Ascending aorta (tissue), 2 donors: ENCODE measurements around the gene C9orf152. TPM values are rescaled to one million over a fixed set of nuclear protein-coding genes. Genes with fewer than 3 reads are reported as not detected.
"Not testable (repeated sequence)": the region's sequence is repeated elsewhere in the genome, so short reads cannot be mapped to it uniquely, and the experiment has no call there.

Source experiments
- DNase-seq, 2 donors: peaks; one replicate each; pipeline ENCODE4 v3.0.0-alpha.2; 2019; ENCODE audit warnings: low spot score in 2 of 2
- H3K27ac ChIP-seq, 2 donors: fragments of 200-600 bp; sonication (generic); one replicate each; pipeline ENCODE4 v1.5.1; 2016 to 2017; ENCODE audit warnings: mild to moderate bottlenecking in 1 of 2
- H3K27me3 ChIP-seq: fragments of 200-600 bp; sonication (generic); one replicate; pipeline ENCODE4 v1.5.1; 2017
- H3K36me3 ChIP-seq, 2 donors: fragments of 200-600 bp; sonication (generic); one replicate each; pipeline ENCODE4 v1.5.1; 2016
- H3K4me1 ChIP-seq, 2 donors: fragments of 200-600 bp; sonication (generic); one replicate each; pipeline ENCODE4 v1.5.1; 2016 to 2017; ENCODE audit warnings: mild to moderate bottlenecking in 1 of 2
- H3K4me3 ChIP-seq, 2 donors: fragments of 200-600 bp; sonication (generic); one replicate each; pipeline ENCODE4 v1.5.1; 2016 to 2017; ENCODE audit warnings: mild to moderate bottlenecking in 1 of 2
- H3K9me3 ChIP-seq, 2 donors: fragments of 200-600 bp; sonication (generic); one replicate each; pipeline ENCODE4 v1.5.1; 2016
- CTCF ChIP-seq, 3 experiments: fragments of 200-600 bp in 2 of 3; fragments of 450-650 bp in 1 of 3; sonication (generic) in 2 of 3; IDR thresholded peaks; one replicate each; pipeline ENCODE4 v1.5.1; 2016 to 2019; ENCODE audit warnings: antibody characterized with exemption in 3 of 3, mild to moderate bottlenecking in 1 of 3, moderate library complexity in 1 of 3
- intact Hi-C: fragments of 100-400 bp; cut with DNase I; formaldehyde crosslinking; loops from one replicate; pipeline ENCODE4 v1.15.1; 2023
- total RNA-seq: library from RNA; depleted of rRNA; stranded (reverse); fragments of >200 nt; gene quantifications from one replicate; pipeline ENCODE4 v1.1.0, GENCODE V29; 2016

C9orf152 gene
- total RNA-seq, 1 donor from 2014 or later = not detected

GRCh38 chr9:110213413-110214044 is 5.6 kb upstream of the C9orf152 start:
- intact Hi-C loops = no loop called here
- Histone ChIP-seq H3K4me3 (no peak overlapping the region), H3K9me3 (no peaks in the 10 kb centered on the region), H3K4me1 (no peaks in the 10 kb centered on the region), H3K36me3 (no peaks in the 10 kb centered on the region), H3K27ac (no peak overlapping the region), H3K27me3 (no peaks in the 10 kb centered on the region)
- TF ChIP-seq CTCF (IDR thresholded peaks at IDR 0.05) = no peak
- no peak for DNase-seq

GRCh38 chr9:110207071-110207641 is 803 bp downstream of the C9orf152 start:
- H3K27ac ChIP-seq = no peak overlapping the region
- DNase-seq = no peak
- intact Hi-C loops = no loop called here

GRCh38 chr9:110206389-110206788 is 1.6 kb downstream of the C9orf152 start:
- Histone ChIP-seq H3K4me1 (no peaks in the 10 kb centered on the region), H3K27me3 (no peaks in the 10 kb centered on the region), H3K4me3 (no peak overlapping the region), H3K36me3 (no peaks in the 10 kb centered on the region), H3K9me3 (no peaks in the 10 kb centered on the region), H3K27ac (no peak overlapping the region)
- intact Hi-C loops = no loop called here
- peak in 1 of 2 donors; percentile 38 for DNase-seq
- TF ChIP-seq CTCF (IDR thresholded peaks at IDR 0.05) = no peak

More at GRCh38 chr9:110207071-110207641, 803 bp downstream of the C9orf152 start:
- Histone ChIP-seq H3K9me3 (no peaks in the 10 kb centered on the region), H3K4me3 (no peak overlapping the region), H3K27me3 (no peaks in the 10 kb centered on the region), H3K36me3 (no peaks in the 10 kb centered on the region), H3K4me1 (no peaks in the 10 kb centered on the region)
- no peak for TF ChIP-seq CTCF (IDR thresholded peaks at IDR 0.05)

GRCh38 chr9:110205612-110206011 is 2.3 kb downstream of the C9orf152 start:
- intact Hi-C loops, H3K9me3 ChIP-seq, H3K4me1 ChIP-seq, H3K4me3 ChIP-seq, H3K36me3 ChIP-seq, H3K27ac ChIP-seq, H3K27me3 ChIP-seq: not testable (repeated sequence)
- DNase-seq = peak in 1 of 2 donors; percentile 9

GRCh38 chr9:110202232-110202631 is 5.7 kb downstream of the C9orf152 start:
- no peaks in the 10 kb centered on the region for H3K9me3 ChIP-seq

More at GRCh38 chr9:110202232-110202631, 5.7 kb downstream of the C9orf152 start:
- no peak for TF ChIP-seq CTCF (IDR thresholded peaks at IDR 0.05)
- H3K36me3 ChIP-seq = no peaks in the 10 kb centered on the region
- no peak overlapping the region for H3K4me3 ChIP-seq
- H3K4me1 ChIP-seq = no peaks in the 10 kb centered on the region
- no peak overlapping the region for H3K27ac ChIP-seq
- DNase-seq = peak in 1 of 2 donors; percentile 38
- H3K27me3 ChIP-seq = no peaks in the 10 kb centered on the region
- intact Hi-C loops = no loop called here
